Lower leg skin (tissue), 4 donors: ENCODE measurements around the gene LTK. TPM values are rescaled to one million over a fixed set of nuclear protein-coding genes. Genes with fewer than 3 reads are reported as not detected.

Experiments used
- DNase-seq, 2 donors: peaks; one replicate each; pipeline ENCODE4 v3.0.0-alpha.2; 2019; ENCODE audit warnings: low spot score in 2 of 2
- H3K4me3 ChIP-seq: fragments of 200-600 bp; sonication (generic); 2 replicates; pipeline ENCODE4 v1.5.1; 2017; ENCODE audit warnings: mild to moderate bottlenecking, low read depth; ENCODE audit not compliant: poor library complexity, severe bottlenecking
- CTCF ChIP-seq, 3 donors: fragments of 450-650 bp; IDR thresholded peaks; one replicate each; pipeline ENCODE4 v1.5.1; 2016; ENCODE audit warnings: antibody characterized with exemption in 3 of 3, mild to moderate bottlenecking in 3 of 3, moderate library complexity in 2 of 3
- POLR2A ChIP-seq, 2 donors: fragments of 450-650 bp; IDR thresholded peaks; one replicate each; pipeline ENCODE4 v1.6.1; 2016 to 2017; ENCODE audit warnings: antibody characterized with exemption in 2 of 2, mild to moderate bottlenecking in 1 of 2, moderate library complexity in 1 of 2
- WGBS, 2 donors: methylation state at CpG; one replicate each; pipeline ENCODE4 v1.1.5; 2018; 5-methylcytosine and 5-hydroxymethylcytosine counted together
- intact Hi-C: fragments of 100-400 bp; cut with DNase I; formaldehyde crosslinking; loops from one replicate; pipeline ENCODE4 v1.15.0; 2023; ENCODE audit warnings: low total_unique reads
- total RNA-seq, 4 donors: library from RNA; depleted of rRNA; stranded (reverse); fragments of >200 nt; gene quantifications; one replicate each; pipeline ENCODE4 v1.1.0, GENCODE V29; 2016

The LTK gene
- total RNA-seq, 4 donors from 2014 or later = 0.46 to 0.54 (median 0.52) TPM; not detected in 1

- no peak for DNase-seq
- H3K4me3 ChIP-seq = no peak overlapping the region
- TF ChIP-seq POLR2A (IDR thresholded peaks at IDR 0.05) = no peak
- TF ChIP-seq CTCF (IDR thresholded peaks at IDR 0.05) = no peak
- intact Hi-C loops = no loop called here
- 82 to 90% methylated on average over 3 of the region's 3 CpGs for WGBS, 2 donors
Measured at GRCh38 chr15:41554915-41555314, 41.3 kb upstream of the LTK start.

GRCh38 chr15:41554343-41554742 lies 40.7 kb upstream of the LTK start:
- no peak for TF ChIP-seq CTCF (IDR thresholded peaks at IDR 0.05)
- no peak for DNase-seq
- H3K4me3 ChIP-seq = no peak overlapping the region
- 89 to 92% methylated on average over 5 of the region's 5 CpGs for WGBS, 2 donors
- intact Hi-C loops = no loop called here

- intact Hi-C loops = no loop called here
- H3K4me3 ChIP-seq = no peak overlapping the region
- no peak for TF ChIP-seq POLR2A (IDR thresholded peaks at IDR 0.05)
- TF ChIP-seq CTCF (IDR thresholded peaks at IDR 0.05) = no peak
- DNase-seq = no peak
- WGBS, 2 donors = 72 to 97% methylated on average over 1 of the region's 1 CpG
Measured at GRCh38 chr15:41553731-41554130, 40.1 kb upstream of the LTK start.

GRCh38 chr15:41550066-41550775 lies 36.6 kb upstream of the LTK start:
- TF ChIP-seq CTCF (IDR thresholded peaks at IDR 0.05) = no peak
- no peak for TF ChIP-seq POLR2A (IDR thresholded peaks at IDR 0.05)
- 91 to 92% methylated on average over 9 of the region's 9 CpGs for WGBS, 2 donors
- no peak for DNase-seq
- intact Hi-C loops = no loop called here
- H3K4me3 ChIP-seq = no peak overlapping the region

GRCh38 chr15:41546851-41547786 lies 33.5 kb upstream of the LTK start:
- WGBS, 2 donors = 73 to 74% methylated on average over 13 of the region's 13 CpGs
- no peak for TF ChIP-seq POLR2A (IDR thresholded peaks at IDR 0.05)
- TF ChIP-seq CTCF (IDR thresholded peaks at IDR 0.05) = no peak

More at GRCh38 chr15:41546851-41547786, 33.5 kb upstream of the LTK start:
- H3K4me3 ChIP-seq = no peak overlapping the region
- intact Hi-C loops = no loop called here
- no peak for DNase-seq
